HCT116 (cell line): ENCODE data around the gene CYP26B1. TPM values are rescaled to one million over a fixed set of nuclear protein-coding genes. Genes with fewer than 3 reads are reported as not detected.

Experiments used
- ATAC-seq: fragments of 200-7000 bp; cut with Tn5 transposase; 2 replicates; pipeline ENCODE4 v1.9.1; 2020; ENCODE audit warnings: mild to moderate bottlenecking, moderate library complexity
- BruUV-seq: library from RNA; stranded (reverse); fragments of 400-500 nt; replicated peaks from 2 replicates; lab custom pipeline; 2021; lab: Mats Ljungman, UMichigan
- CTCF ChIA-PET: fragments of 300-600 bp; sonication (Branson Sonifier 250); formaldehyde crosslinking; loops from one replicate; lab custom pipeline; 2021; ENCODE audit warnings: antibody characterized with exemption; lab: Charles Lee
- POLR2A ChIA-PET: fragments of 300-600, 350-600 bp; sonication (Branson Sonifier 250); formaldehyde crosslinking; loops from one replicate; lab custom pipeline; 2021; ENCODE audit warnings: antibody characterized with exemption; lab: Charles Lee
- RAD21 ChIA-PET, 2 experiments: fragments of 300-600 bp; sonication (Branson Sonifier 250); formaldehyde crosslinking; loops; one replicate each; lab custom pipeline; 2023; ENCODE audit warnings: low total read pairs in 2 of 2; ENCODE audit not compliant: uncharacterized antibody in 2 of 2, unreplicated experiment in 2 of 2, low non-redundant PET in 1 of 2; lab: Charles Lee
- DNase-seq: peaks from one replicate; pipeline ENCODE4 v3.0.0-alpha.2; 2010; ENCODE audit warnings: low read depth, low spot score
- H2AFZ ChIP-seq: fragments of 200-600 bp; shearing (Covaris generic), sonication (generic); 2 replicates; pipeline ENCODE4 v1.6.1; 2017; ENCODE audit warnings: low read depth, mixed run types, mixed read lengths, antibody characterized with exemption, low read length; ENCODE audit not compliant: poor library complexity, severe bottlenecking
- H3K27ac ChIP-seq: 2 replicates; pipeline ENCODE4 v1.5.1; 2012; ENCODE audit warnings: low read depth, low read length
- H3K27me3 ChIP-seq: fragments of 200-600 bp; sonication (generic); 2 replicates; pipeline ENCODE4 v1.6.1; 2016; ENCODE audit warnings: mixed run types, low read length, mixed read lengths; ENCODE audit not compliant: insufficient read depth
- H3K36me3 ChIP-seq, 2 experiments: fragments of 200-500 bp in 1 of 2; fragments of 200-600 bp in 1 of 2; sonication (Bioruptor generic) in 1 of 2; sonication (generic) in 1 of 2; 2 replicates each; pipeline versions ENCODE4 v1.5.1 to v1.6.1; 2014 to 2016; ENCODE audit warnings: low read length in 2 of 2, inconsistent platforms in 1 of 2, mixed read lengths in 1 of 2, mixed run types in 1 of 2; ENCODE audit not compliant: insufficient read depth in 2 of 2, control insufficient read depth in 1 of 2
- H3K4me1 ChIP-seq, 2 experiments: fragments of 200-600 bp in 1 of 2; sonication (generic) in 1 of 2; 2 replicates each; pipeline versions ENCODE4 v1.5.1 to v1.6.1; 2012 to 2017; ENCODE audit warnings: low read length in 2 of 2, inconsistent platforms in 1 of 2, mild to moderate bottlenecking in 1 of 2, mixed read lengths in 1 of 2, mixed run types in 1 of 2, moderate library complexity in 1 of 2; ENCODE audit not compliant: insufficient read depth in 2 of 2, control insufficient read depth in 1 of 2
- H3K4me2 ChIP-seq: fragments of 200-600 bp; sonication (generic); 2 replicates; pipeline ENCODE4 v1.6.1; 2017; ENCODE audit warnings: mixed run types, low read length, mixed read lengths
- H3K4me3 ChIP-seq, 2 experiments: fragments of 200-600 bp in 1 of 2; sonication (generic) in 1 of 2; replicated peaks in 1 of 2; 2 replicates each; pipeline ENCODE4 v1.5.1; 2011 to 2016; ENCODE audit warnings: low read length in 2 of 2, control low read depth in 1 of 2, low read depth in 1 of 2, mild to moderate bottlenecking in 1 of 2, mixed read lengths in 1 of 2, mixed run types in 1 of 2
- H3K79me2 ChIP-seq: fragments of 200-600 bp; sonication (generic); 2 replicates; pipeline ENCODE4 v1.6.1; 2017; ENCODE audit warnings: mild to moderate bottlenecking, mixed run types, low read length, moderate library complexity, mixed read lengths; ENCODE audit not compliant: insufficient read depth
- H3K9ac ChIP-seq: fragments of 200-600 bp; sonication (generic); 2 replicates; pipeline ENCODE4 v1.6.1; 2016; ENCODE audit warnings: low read length, mixed read lengths
- H3K9me2 ChIP-seq: fragments of 200-600 bp; sonication (generic), shearing (Covaris generic); 2 replicates; pipeline ENCODE4 v1.6.1; 2017; ENCODE audit warnings: mixed run types, mild to moderate bottlenecking, moderate library complexity; ENCODE audit not compliant: insufficient read depth
- H3K9me3 ChIP-seq, 2 experiments: fragments of 200-500 bp in 1 of 2; fragments of 200-600 bp in 1 of 2; sonication (Bioruptor generic) in 1 of 2; sonication (generic) in 1 of 2; 2 replicates each; pipeline ENCODE4 v1.6.1; 2014 to 2017; ENCODE audit warnings: low read length in 2 of 2, mixed read lengths in 2 of 2, inconsistent platforms in 1 of 2, low read depth in 1 of 2, mild to moderate bottlenecking in 1 of 2, mixed run types in 1 of 2, moderate library complexity in 1 of 2; ENCODE audit not compliant: control insufficient read depth in 1 of 2, insufficient read depth in 1 of 2
- H4K20me1 ChIP-seq: fragments of 200-600 bp; sonication (generic), shearing (Covaris generic); 2 replicates; pipeline ENCODE4 v1.6.1; 2017; ENCODE audit warnings: mixed run types, mild to moderate bottlenecking, moderate library complexity; ENCODE audit not compliant: insufficient read depth
- ATF3 ChIP-seq: IDR thresholded peaks from 2 replicates; pipeline ENCODE4 v1.6.1; 2012
- CBX3 ChIP-seq: IDR thresholded peaks from 2 replicates; pipeline ENCODE4 v1.6.1; 2012; ENCODE audit warnings: low read depth
- CTCF ChIP-seq, 3 experiments: fragments of 200-600 bp in 1 of 3; sonication (generic) in 1 of 3; IDR thresholded peaks in 2 of 3; conservative IDR thresholded peaks in 1 of 3; 2 replicates each; pipeline ENCODE4 v1.5.1; 2012 to 2017; ENCODE audit warnings: low read depth in 2 of 3, low read length in 2 of 3, antibody characterized with exemption in 1 of 3, borderline replicate concordance in 1 of 3, control low read depth in 1 of 3, mild to moderate bottlenecking in 1 of 3, mixed read lengths in 1 of 3, mixed run types in 1 of 3, moderate library complexity in 1 of 3; ENCODE audit not compliant: insufficient read depth in 1 of 3
- EGR1 ChIP-seq: IDR thresholded peaks from 2 replicates; pipeline ENCODE4 v1.6.1; 2012; ENCODE audit warnings: low read depth
- EZH2 ChIP-seq: fragments of 200-600 bp; sonication (generic); IDR thresholded peaks from 2 replicates; pipeline ENCODE4 v1.6.1; 2017; ENCODE audit warnings: antibody characterized with exemption, mixed run types
- FOSL1 ChIP-seq: IDR thresholded peaks from 2 replicates; pipeline ENCODE4 v1.6.1; 2012; ENCODE audit warnings: low read depth
- MAX ChIP-seq: IDR thresholded peaks from 2 replicates; pipeline ENCODE4 v1.6.1; 2012
- POLR2A ChIP-seq: IDR thresholded peaks from 2 replicates; pipeline ENCODE4 v1.7.0; 2011; ENCODE audit warnings: borderline replicate concordance; ENCODE audit not compliant: insufficient read depth, insufficient read length; ENCODE audit errors: extremely low read depth
- POLR2AphosphoS5 ChIP-seq: IDR thresholded peaks from 2 replicates; pipeline ENCODE4 v1.6.1; 2011; ENCODE audit warnings: mild to moderate bottlenecking, low read depth, low read length, moderate library complexity
- RAD21 ChIP-seq: IDR thresholded peaks from 2 replicates; pipeline ENCODE4 v1.6.1; 2012; ENCODE audit warnings: low read depth, mild to moderate bottlenecking
- SP1 ChIP-seq: IDR thresholded peaks from 2 replicates; pipeline ENCODE4 v1.6.1; 2012; ENCODE audit warnings: low read depth
- TCF7L2 ChIP-seq: IDR thresholded peaks from 2 replicates; pipeline ENCODE4 v1.7.0; 2011; ENCODE audit warnings: borderline replicate concordance, inconsistent platforms; ENCODE audit not compliant: insufficient read depth, insufficient read length; ENCODE audit errors: extremely low read depth
- YY1 ChIP-seq: IDR thresholded peaks from 2 replicates; pipeline ENCODE4 v1.6.1; 2011; ENCODE audit warnings: low read length, low read depth, moderate library complexity, mild to moderate bottlenecking; ENCODE audit not compliant: insufficient replicate concordance; ENCODE audit errors: extremely low read depth
- ZBTB33 ChIP-seq: IDR thresholded peaks from 2 replicates; pipeline ENCODE4 v1.6.1; 2011; ENCODE audit warnings: mild to moderate bottlenecking, low read length, moderate library complexity; ENCODE audit not compliant: insufficient replicate concordance; ENCODE audit errors: extremely low read depth
- intact Hi-C: fragments of 100-400 bp; cut with micrococcal nuclease; formaldehyde crosslinking; loops from 2 replicates; pipeline ENCODE4 v1.10.0; 2022
- total RNA-seq: library from RNA; stranded (reverse); gene quantifications from one replicate; pipeline ENCODE4 v1.2.1, GENCODE V29; 2021; ENCODE audit not compliant: unreplicated experiment

The CYP26B1 gene
- total RNA-seq, 1 experiment from 2014 or later, result 21.1 TPM

- Histone ChIP-seq H3K79me2 (no peaks in the 10 kb centered on the region), H2AFZ (no peak overlapping the region), H3K9ac (no peak overlapping the region), H3K27me3 (no peaks in the 10 kb centered on the region), H3K9me3 (no peaks in the 10 kb centered on the region), H3K9me2 (no peaks in the 10 kb centered on the region), H4K20me1 (no peaks in the 10 kb centered on the region), H3K4me2 (no peak overlapping the region), H3K4me3 (no peak overlapping the region), H3K4me1 (no peaks in the 10 kb centered on the region), H3K27ac (no peak overlapping the region), H3K36me3 (no peaks in the 10 kb centered on the region)
- TF ChIP-seq ATF3 (no peak), FOSL1 (no peak), EGR1 (no peak)
- ChIA-PET RAD21 (no interaction called here), CTCF (interaction anchor here (1.5 kb wide), 1 partner anchor 202 kb away, joined by 3 read pairs; no protein-coding TSS in a partner anchor), POLR2A (no interaction called here)
- ATAC-seq (no peak), DNase-seq (no peak)
- no TSS peak for BruUV-seq
- intact Hi-C loops, result no loop called here
Measured at GRCh38 chr2:72126186-72127100, 21.2 kb downstream of the CYP26B1 start.

GRCh38 chr2:72124376-72124775 lies 23.3 kb downstream of the CYP26B1 start:
- Histone ChIP-seq H3K4me2 (no peak overlapping the region), H3K9ac (no peak overlapping the region), H4K20me1 (no peaks in the 10 kb centered on the region), H3K27ac (no peak overlapping the region), H3K9me2 (no peaks in the 10 kb centered on the region), H3K27me3 (no peaks in the 10 kb centered on the region), H3K36me3 (no peaks in the 10 kb centered on the region), H3K4me3 (no peak overlapping the region), H3K4me1 (no peaks in the 10 kb centered on the region), H3K9me3 (no peaks in the 10 kb centered on the region), H2AFZ (no peak overlapping the region), H3K79me2 (no peaks in the 10 kb centered on the region)
- ChIA-PET POLR2A (no interaction called here), RAD21 (no interaction called here), CTCF (no interaction called here)
- no TSS peak for BruUV-seq
- ATAC-seq (no peak), DNase-seq (no peak)
- intact Hi-C loops, result no loop called here
- no peak for TF ChIP-seq SP1
- TF ChIP-seq CTCF (IDR thresholded peaks at IDR 0.05 in 2 of 3, conservative IDR thresholded peaks at IDR 0.05 in 1 of 3; ENCODE audit: borderline replicate concordance in 1 of 3, insufficient read depth in 1 of 3, low read depth in 2 of 3, low read length in 2 of 3), result no peak
- TF ChIP-seq EZH2, result no peak
- no peak for TF ChIP-seq YY1
- TF ChIP-seq POLR2AphosphoS5, result no peak
- TF ChIP-seq MAX, result no peak
- no peak for TF ChIP-seq CBX3
- TF ChIP-seq POLR2A, result no peak
- TF ChIP-seq RAD21, result no peak
- no peak for TF ChIP-seq EGR1
- no peak for TF ChIP-seq TCF7L2
- no peak for TF ChIP-seq ZBTB33
